WTC11 (cell line): Measurements from ENCODE around the gene FAM53B. TPM values are rescaled to one million over a fixed set of nuclear protein-coding genes. Genes with fewer than 3 reads are reported as not detected.

ENCODE experiments used
- ATAC-seq: fragments of 200-7000 bp; cut with Tn5 transposase; 2 replicates; pipeline ENCODE4 v1.10.0; 2021; ENCODE audit warnings: mild to moderate bottlenecking, moderate library complexity
- CTCF ChIA-PET: fragments of 300-600 bp; sonication (Branson Sonifier 250); formaldehyde crosslinking; loops from one replicate; lab custom pipeline; 2021; ENCODE audit warnings: antibody characterized with exemption; lab: Charles Lee
- POLR2A ChIA-PET: fragments of 350-600 bp; sonication (Branson Sonifier 250); formaldehyde crosslinking; loops from one replicate; lab custom pipeline; 2021; ENCODE audit warnings: antibody characterized with exemption; lab: Charles Lee
- DNase-seq: peaks from one replicate; pipeline ENCODE4 v3.0.0; 2021; ENCODE audit warnings: low spot score
- H3K27ac Mint-ChIP-seq: 2 replicates; pipeline ENCODE4 v1.8.0; 2021; ENCODE audit warnings: mixed read lengths
- H3K27me3 Mint-ChIP-seq: 2 replicates; pipeline ENCODE4 v1.8.0; 2021; ENCODE audit warnings: low read depth, mild to moderate bottlenecking, moderate library complexity, mixed read lengths
- H3K36me3 Mint-ChIP-seq: 2 replicates; pipeline ENCODE4 v1.8.0; 2021; ENCODE audit warnings: mixed read lengths
- H3K4me1 Mint-ChIP-seq: 2 replicates; pipeline ENCODE4 v1.8.0; 2022; ENCODE audit warnings: mixed read lengths
- H3K4me3 Mint-ChIP-seq: 2 replicates; pipeline ENCODE4 v1.8.0; 2021; ENCODE audit warnings: mild to moderate bottlenecking, moderate library complexity, mixed read lengths
- H3K9me3 Mint-ChIP-seq: 2 replicates; pipeline ENCODE4 v1.8.0; 2021; ENCODE audit warnings: mixed read lengths
- CDX4 ChIP-seq: fragments of 250-450 bp; sonication (Bioruptor Pico); IDR thresholded peaks from 2 replicates; pipeline ENCODE4 v1.9.0; 2021; ENCODE audit warnings: moderate library complexity, mild to moderate bottlenecking, inconsistent platforms, borderline replicate concordance
- ELF4 ChIP-seq: sonication (generic); formaldehyde crosslinking; IDR thresholded peaks from 2 replicates; pipeline ENCODE4 v1.8.1; 2022; ENCODE audit warnings: low read depth, mild to moderate bottlenecking, moderate library complexity, missing genetic modification reagents
- ESRRA ChIP-seq: sonication (generic); formaldehyde crosslinking; IDR thresholded peaks from 2 replicates; pipeline ENCODE4 v1.8.1; 2022; ENCODE audit warnings: mild to moderate bottlenecking, missing genetic modification reagents, borderline replicate concordance
- GABPB1 ChIP-seq: sonication (generic); formaldehyde crosslinking; IDR thresholded peaks from 2 replicates; pipeline ENCODE4 v1.8.1; 2023; ENCODE audit warnings: mild to moderate bottlenecking, missing genetic modification reagents
- GTF2I ChIP-seq: fragments of 250-450 bp; sonication (Bioruptor Pico); conservative IDR thresholded peaks from 2 replicates; pipeline ENCODE4 v1.4.0; 2021; ENCODE audit warnings: mild to moderate bottlenecking
- HMGXB4 ChIP-seq: sonication (generic); formaldehyde crosslinking; IDR thresholded peaks from 2 replicates; pipeline ENCODE4 v1.8.1; 2023; ENCODE audit warnings: mild to moderate bottlenecking, moderate library complexity, missing genetic modification reagents
- RORB ChIP-seq: fragments of 250-450 bp; sonication (Bioruptor Pico); IDR thresholded peaks from 2 replicates; pipeline ENCODE4 v1.9.0; 2021; ENCODE audit warnings: mild to moderate bottlenecking
- SP1 ChIP-seq: sonication (generic); formaldehyde crosslinking; conservative IDR thresholded peaks from 2 replicates; pipeline ENCODE4 v1.8.1; 2022; ENCODE audit warnings: missing genetic modification reagents
- ZNF121 ChIP-seq: sonication (generic); formaldehyde crosslinking; IDR thresholded peaks from 2 replicates; pipeline ENCODE4 v1.8.0; 2023; ENCODE audit warnings: missing genetic modification reagents
- ZNF416 ChIP-seq: fragments of 250-450 bp; sonication (Bioruptor Pico); IDR thresholded peaks from 2 replicates; pipeline ENCODE4 v1.9.0; 2021; ENCODE audit warnings: mild to moderate bottlenecking, inconsistent platforms
- total RNA-seq: library from RNA; stranded (reverse); gene quantifications from 3 replicates; pipeline ENCODE4 v1.2.3, GENCODE V29; 2021
- TF ChIP-seq, protein P1 (sequence below): sonication (generic); formaldehyde crosslinking; IDR thresholded peaks from 2 replicates; pipeline ENCODE4 v1.8.1; 2023; ENCODE audit warnings: mild to moderate bottlenecking, missing genetic modification reagents
- TF ChIP-seq, protein P2 (sequence below): fragments of 250-450 bp; sonication (Bioruptor Pico); IDR thresholded peaks from 2 replicates; pipeline ENCODE4 v1.9.0; 2021; ENCODE audit warnings: mild to moderate bottlenecking, borderline replicate concordance

Gene FAM53B
- total RNA-seq, 1 experiment from 2014 or later, result 21.3 TPM

GRCh38 chr10:124645467-124646095 is 98.6 kb downstream of the FAM53B start (continued):
- TF ChIP-seq, protein P1, sequence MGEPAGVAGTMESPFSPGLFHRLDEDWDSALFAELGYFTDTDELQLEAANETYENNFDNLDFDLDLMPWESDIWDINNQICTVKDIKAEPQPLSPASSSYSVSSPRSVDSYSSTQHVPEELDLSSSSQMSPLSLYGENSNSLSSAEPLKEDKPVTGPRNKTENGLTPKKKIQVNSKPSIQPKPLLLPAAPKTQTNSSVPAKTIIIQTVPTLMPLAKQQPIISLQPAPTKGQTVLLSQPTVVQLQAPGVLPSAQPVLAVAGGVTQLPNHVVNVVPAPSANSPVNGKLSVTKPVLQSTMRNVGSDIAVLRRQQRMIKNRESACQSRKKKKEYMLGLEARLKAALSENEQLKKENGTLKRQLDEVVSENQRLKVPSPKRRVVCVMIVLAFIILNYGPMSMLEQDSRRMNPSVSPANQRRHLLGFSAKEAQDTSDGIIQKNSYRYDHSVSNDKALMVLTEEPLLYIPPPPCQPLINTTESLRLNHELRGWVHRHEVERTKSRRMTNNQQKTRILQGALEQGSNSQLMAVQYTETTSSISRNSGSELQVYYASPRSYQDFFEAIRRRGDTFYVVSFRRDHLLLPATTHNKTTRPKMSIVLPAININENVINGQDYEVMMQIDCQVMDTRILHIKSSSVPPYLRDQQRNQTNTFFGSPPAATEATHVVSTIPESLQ (CRISPR knock-in tag), result no peak
- TF ChIP-seq CDX4 (CRISPR knock-in tag) (no peak), GABPB1 (CRISPR knock-in tag) (no peak), ELF4 (CRISPR knock-in tag) (no peak)

GRCh38 chr10:124644771-124645415 is 99.3 kb downstream of the FAM53B start:
- H3K27ac Mint-ChIP-seq, result no peak overlapping the region
- POLR2A ChIA-PET, result interaction anchor here (0.6 kb wide), 1 partner anchor 14 kb away, joined by 3 read pairs; no protein-coding TSS in a partner anchor
- peaks cover 22% of the 10 kb centered on the region for H3K4me1 Mint-ChIP-seq
- H3K36me3 Mint-ChIP-seq, result no peaks in the 10 kb centered on the region
- peak; percentile 65 for ATAC-seq
- no peak overlapping the region for H3K4me3 Mint-ChIP-seq
- TF ChIP-seq RORB (CRISPR knock-in tag) (no peak), ESRRA (peak; percentile 66; the same call in 1 of the 2 replicates)
- H3K27me3 Mint-ChIP-seq, result no peaks in the 10 kb centered on the region
- peak; percentile 47 for DNase-seq
- CTCF ChIA-PET, result interaction anchor here (0.5 to 5.9 kb wide), 14 partner anchors 8 to 212 kb away, joined by 3 to 57 read pairs (median 3); no protein-coding TSS in a partner anchor
- H3K9me3 Mint-ChIP-seq, result no peaks in the 10 kb centered on the region

GRCh38 chr10:124644236-124644635 is 99.9 kb downstream of the FAM53B start:
- no peaks in the 10 kb centered on the region for H3K36me3 Mint-ChIP-seq
- H3K27ac Mint-ChIP-seq, result no peak overlapping the region
- CTCF ChIA-PET, result interaction anchor here (1.9 to 5.9 kb wide), 3 partner anchors 12 to 97 kb away, joined by 5 to 57 read pairs (median 7); no protein-coding TSS in a partner anchor
- H3K27me3 Mint-ChIP-seq, result no peaks in the 10 kb centered on the region
- POLR2A ChIA-PET, result interaction anchor here (0.6 kb wide), 1 partner anchor 28 kb away, joined by 3 read pairs; no protein-coding TSS in a partner anchor
- TF ChIP-seq HMGXB4 (CRISPR knock-in tag) (no peak), GABPB1 (CRISPR knock-in tag) (no peak), ZNF416 (CRISPR knock-in tag) (no peak), ZNF121 (no peak), GTF2I (CRISPR knock-in tag) (no peak), SP1 (CRISPR knock-in tag) (no peak), CDX4 (CRISPR knock-in tag) (no peak)
- TF ChIP-seq, protein P2, sequence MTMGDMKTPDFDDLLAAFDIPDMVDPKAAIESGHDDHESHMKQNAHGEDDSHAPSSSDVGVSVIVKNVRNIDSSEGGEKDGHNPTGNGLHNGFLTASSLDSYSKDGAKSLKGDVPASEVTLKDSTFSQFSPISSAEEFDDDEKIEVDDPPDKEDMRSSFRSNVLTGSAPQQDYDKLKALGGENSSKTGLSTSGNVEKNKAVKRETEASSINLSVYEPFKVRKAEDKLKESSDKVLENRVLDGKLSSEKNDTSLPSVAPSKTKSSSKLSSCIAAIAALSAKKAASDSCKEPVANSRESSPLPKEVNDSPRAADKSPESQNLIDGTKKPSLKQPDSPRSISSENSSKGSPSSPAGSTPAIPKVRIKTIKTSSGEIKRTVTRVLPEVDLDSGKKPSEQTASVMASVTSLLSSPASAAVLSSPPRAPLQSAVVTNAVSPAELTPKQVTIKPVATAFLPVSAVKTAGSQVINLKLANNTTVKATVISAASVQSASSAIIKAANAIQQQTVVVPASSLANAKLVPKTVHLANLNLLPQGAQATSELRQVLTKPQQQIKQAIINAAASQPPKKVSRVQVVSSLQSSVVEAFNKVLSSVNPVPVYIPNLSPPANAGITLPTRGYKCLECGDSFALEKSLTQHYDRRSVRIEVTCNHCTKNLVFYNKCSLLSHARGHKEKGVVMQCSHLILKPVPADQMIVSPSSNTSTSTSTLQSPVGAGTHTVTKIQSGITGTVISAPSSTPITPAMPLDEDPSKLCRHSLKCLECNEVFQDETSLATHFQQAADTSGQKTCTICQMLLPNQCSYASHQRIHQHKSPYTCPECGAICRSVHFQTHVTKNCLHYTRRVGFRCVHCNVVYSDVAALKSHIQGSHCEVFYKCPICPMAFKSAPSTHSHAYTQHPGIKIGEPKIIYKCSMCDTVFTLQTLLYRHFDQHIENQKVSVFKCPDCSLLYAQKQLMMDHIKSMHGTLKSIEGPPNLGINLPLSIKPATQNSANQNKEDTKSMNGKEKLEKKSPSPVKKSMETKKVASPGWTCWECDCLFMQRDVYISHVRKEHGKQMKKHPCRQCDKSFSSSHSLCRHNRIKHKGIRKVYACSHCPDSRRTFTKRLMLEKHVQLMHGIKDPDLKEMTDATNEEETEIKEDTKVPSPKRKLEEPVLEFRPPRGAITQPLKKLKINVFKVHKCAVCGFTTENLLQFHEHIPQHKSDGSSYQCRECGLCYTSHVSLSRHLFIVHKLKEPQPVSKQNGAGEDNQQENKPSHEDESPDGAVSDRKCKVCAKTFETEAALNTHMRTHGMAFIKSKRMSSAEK (CRISPR knock-in tag), result no peak
- no peak for DNase-seq
- no peak overlapping the region for H3K4me3 Mint-ChIP-seq
- H3K9me3 Mint-ChIP-seq, result no peaks in the 10 kb centered on the region
- no peak for ATAC-seq
- H3K4me1 Mint-ChIP-seq, result peaks cover 16% of the 10 kb centered on the region
